ENCODE measurements around the gene GNG7.
"Not testable (repeated sequence)": the region's sequence is repeated elsewhere in the genome, so short reads cannot be mapped to it uniquely, and the experiment has no call there.

GNG7 gene

DNA sequence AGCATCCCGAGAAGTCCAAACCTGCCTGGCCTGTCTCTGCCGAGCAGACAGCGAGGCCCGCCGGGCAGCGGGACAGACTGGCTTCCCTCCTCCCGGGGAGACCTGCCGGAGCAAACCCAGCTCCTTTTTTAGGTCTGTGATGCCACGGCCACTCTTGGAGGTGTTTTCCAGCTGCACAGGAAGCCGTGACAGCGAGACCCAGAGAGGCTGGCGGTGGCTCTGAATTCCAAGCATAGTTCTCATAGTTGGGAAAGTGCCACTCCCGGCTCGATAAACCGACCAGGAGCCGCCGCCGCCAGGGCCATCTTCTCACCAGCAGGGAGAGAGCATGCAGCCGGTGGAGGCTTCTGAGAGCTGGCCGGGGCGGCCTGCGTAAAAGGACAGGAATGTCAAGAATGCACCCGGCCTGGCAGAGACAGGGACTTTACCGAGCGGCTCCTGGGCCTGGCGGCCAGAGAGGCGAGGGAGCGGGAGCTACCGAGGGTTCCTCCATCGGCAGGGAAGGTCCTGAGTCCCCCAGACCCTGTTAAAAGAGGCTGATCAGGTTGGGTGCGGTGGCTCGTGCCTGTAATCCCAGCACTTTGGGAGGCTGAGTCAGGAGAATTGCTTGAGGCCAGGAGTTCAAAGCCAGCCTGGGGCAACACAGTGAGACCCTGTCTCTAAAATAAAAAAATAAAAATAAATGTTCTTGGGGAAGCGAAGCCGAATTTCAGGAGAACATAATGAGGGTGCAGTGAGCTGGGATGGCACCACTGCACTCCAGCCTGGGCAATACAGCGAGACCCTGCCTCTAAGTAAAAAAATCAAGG lies 161.6 kb downstream of the GNG7 start:
- Histone ChIP-seq H3K36me3 (replicated peaks; ENCODE audit: low read depth, low read length) (no peaks in the 10 kb centered on the region), H3K27me3 (ENCODE audit: low read depth, low read length) (no peaks in the 10 kb centered on the region), H3K4me2 (ENCODE audit: low read length) (no peak overlapping the region), H3K4me3 (ENCODE audit: low read length) (no peak overlapping the region), H3K9ac (ENCODE audit: low read length) (no peak overlapping the region), H3K79me2 (ENCODE audit: low read length) (no peaks in the 10 kb centered on the region), H4K20me1 (ENCODE audit: insufficient read depth, low read length) (no peaks in the 10 kb centered on the region), H2AFZ (ENCODE audit: low read depth, low read length) (no peak overlapping the region), H3K27ac (ENCODE audit: low read length) (no peak overlapping the region), H3K9me3 (ENCODE audit: insufficient read depth, low read length) (no peaks in the 10 kb centered on the region), H3K4me1 (ENCODE audit: low read length) (peaks cover 23% of the 10 kb centered on the region)
- TF ChIP-seq EZH2phosphoT487 (IDR thresholded peaks at IDR 0.05; ENCODE audit: low read depth) (no peak), CTCF (IDR thresholded peaks at IDR 0.05; ENCODE audit: low read depth, low read length) (no peak)

GRCh38 chr19:2540251-2540645 lies 162.2 kb downstream of the GNG7 start:
- Histone ChIP-seq H3K79me2 (ENCODE audit: low read length) (no peaks in the 10 kb centered on the region), H3K4me2 (ENCODE audit: low read length) (no peak overlapping the region), H3K4me3 (ENCODE audit: low read length) (no peak overlapping the region), H3K4me1 (ENCODE audit: low read length) (peaks cover 21% of the 10 kb centered on the region), H3K27ac (ENCODE audit: low read length) (no peak overlapping the region), H3K9me3 (ENCODE audit: insufficient read depth, low read length) (no peaks in the 10 kb centered on the region), H2AFZ (ENCODE audit: low read depth, low read length) (no peak overlapping the region), H3K9ac (ENCODE audit: low read length) (no peak overlapping the region), H3K36me3 (replicated peaks; ENCODE audit: low read depth, low read length) (no peaks in the 10 kb centered on the region), H3K27me3 (ENCODE audit: low read depth, low read length) (no peaks in the 10 kb centered on the region), H4K20me1 (ENCODE audit: insufficient read depth, low read length) (no peaks in the 10 kb centered on the region)
- TF ChIP-seq CTCF (IDR thresholded peaks at IDR 0.05; ENCODE audit: low read depth, low read length), result no peak
- TF ChIP-seq EZH2phosphoT487 (IDR thresholded peaks at IDR 0.05; ENCODE audit: low read depth), result no peak

- Histone ChIP-seq H3K4me1 (ENCODE audit: low read length) (peaks cover 14% of the 10 kb centered on the region), H2AFZ (ENCODE audit: low read depth, low read length) (no peak overlapping the region), H3K27ac (ENCODE audit: low read length) (no peak overlapping the region), H3K4me2 (ENCODE audit: low read length) (no peak overlapping the region), H3K4me3 (ENCODE audit: low read length) (no peak overlapping the region), H3K27me3 (ENCODE audit: low read depth, low read length) (no peaks in the 10 kb centered on the region), H3K79me2 (ENCODE audit: low read length) (no peaks in the 10 kb centered on the region), H3K9me3 (ENCODE audit: insufficient read depth, low read length) (no peaks in the 10 kb centered on the region), H4K20me1 (ENCODE audit: insufficient read depth, low read length) (no peaks in the 10 kb centered on the region), H3K36me3 (replicated peaks; ENCODE audit: low read depth, low read length) (no peaks in the 10 kb centered on the region), H3K9ac (ENCODE audit: low read length) (no peak overlapping the region)
- TF ChIP-seq CTCF (IDR thresholded peaks at IDR 0.05; ENCODE audit: low read depth, low read length), result no peak
- TF ChIP-seq EZH2phosphoT487 (IDR thresholded peaks at IDR 0.05; ENCODE audit: low read depth), result no peak
Measured at GRCh38 chr19:2538096-2538757, 164.3 kb downstream of the GNG7 start.

GRCh38 chr19:2537584-2537983 lies 164.9 kb downstream of the GNG7 start:
- not testable (repeated sequence) for H3K36me3 ChIP-seq (replicated peaks; ENCODE audit: low read depth, low read length); H3K27me3 ChIP-seq (ENCODE audit: low read depth, low read length); H3K27ac ChIP-seq (ENCODE audit: low read length); H3K79me2 ChIP-seq (ENCODE audit: low read length); H3K9ac ChIP-seq (ENCODE audit: low read length); H2AFZ ChIP-seq (ENCODE audit: low read depth, low read length); H3K9me3 ChIP-seq (ENCODE audit: insufficient read depth, low read length); H3K4me2 ChIP-seq (ENCODE audit: low read length); H3K4me3 ChIP-seq (ENCODE audit: low read length); H4K20me1 ChIP-seq (ENCODE audit: insufficient read depth, low read length)
- peaks cover 13% of the 10 kb centered on the region for H3K4me1 ChIP-seq (ENCODE audit: low read length)
